Sigmoid colon (tissue), 7 donors: ENCODE data around the gene PLCB1. TPM values are rescaled to one million over a fixed set of nuclear protein-coding genes. Genes with fewer than 3 reads are reported as not detected.

Experiments used
- DNase-seq: peaks from one replicate; pipeline ENCODE4 v3.0.0-alpha.2; 2019
- H3K27ac ChIP-seq, 4 donors: fragments of 200-600 bp; sonication (generic); one replicate each; pipeline ENCODE4 v1.5.1; 2016 to 2019; ENCODE audit warnings: mild to moderate bottlenecking in 1 of 4
- H3K27me3 ChIP-seq, 3 donors: fragments of 200-600 bp; sonication (generic); one replicate each; pipeline ENCODE4 v1.5.1; 2019; ENCODE audit warnings: mild to moderate bottlenecking in 1 of 3
- H3K36me3 ChIP-seq, 4 donors: fragments of 200-600 bp; sonication (generic); one replicate each; pipeline ENCODE4 v1.5.1; 2016 to 2019
- H3K4me1 ChIP-seq, 4 donors: fragments of 200-600 bp; sonication (generic); one replicate each; pipeline ENCODE4 v1.5.1; 2017 to 2019
- H3K4me3 ChIP-seq, 4 donors: fragments of 200-600 bp; sonication (generic); one replicate each; pipeline ENCODE4 v1.5.1; 2017 to 2019; ENCODE audit warnings: mild to moderate bottlenecking in 2 of 4, moderate library complexity in 1 of 4
- H3K9me3 ChIP-seq, 4 donors: fragments of 200-600 bp in 3 of 4; sonication (generic) in 3 of 4; one replicate each; pipeline versions ENCODE4 v1.5.1 to v1.6.1; 2013 to 2019
- CTCF ChIP-seq, 4 experiments: fragments of 450-650 bp in 3 of 4; fragments of 200-600 bp in 1 of 4; IDR thresholded peaks; one replicate each; pipeline ENCODE4 v1.5.1; 2016 to 2019; ENCODE audit warnings: antibody characterized with exemption in 4 of 4, mild to moderate bottlenecking in 3 of 4, moderate library complexity in 2 of 4
- EP300 ChIP-seq, 4 donors: sonication (generic); formaldehyde crosslinking; IDR thresholded peaks; one replicate each; pipeline ENCODE4 v1.6.1; 2017; ENCODE audit warnings: antibody characterized with exemption in 4 of 4
- POLR2A ChIP-seq, 2 donors: fragments of 450-650 bp; IDR thresholded peaks; one replicate each; pipeline ENCODE4 v1.6.1; 2016; ENCODE audit warnings: antibody characterized with exemption in 2 of 2, mild to moderate bottlenecking in 2 of 2, moderate library complexity in 2 of 2
- POLR2AphosphoS5 ChIP-seq, 4 donors: sonication (generic); formaldehyde crosslinking; IDR thresholded peaks; one replicate each; pipeline ENCODE4 v1.6.1; 2017; ENCODE audit warnings: antibody characterized with exemption in 4 of 4
- WGBS, 2 donors: extraction: QIAGEN DNeasy Blood & Tissue Kit; methylation state at CpG; one replicate each; pipeline ENCODE4 v1.1.7; 2013; 5-methylcytosine and 5-hydroxymethylcytosine counted together
- intact Hi-C: fragments of 100-400 bp; cut with DNase I; formaldehyde crosslinking; loops from one replicate; pipeline ENCODE4 v1.15.1; 2023
- polyA plus RNA-seq, 3 donors: library from polyadenylated mRNA; stranded (reverse); fragments of 200-250 nt; gene quantifications; one replicate each; pipeline ENCODE4 v1.2.3, GENCODE V29; 2013
- total RNA-seq, 4 donors: library from RNA; depleted of rRNA; stranded (reverse); fragments of >200 nt; gene quantifications; one replicate each; pipeline ENCODE4 v1.1.0, GENCODE V29; 2016
- donor health status: healthy with polysubstance abuse.
- donor health status: Bipolar disorder and iron deficiency.
- donor health status: healthy.

The PLCB1 gene
- total and polyA plus RNA-seq, 7 donors, result 0.92 to 117 (median 86.7) TPM

GRCh38 chr20:8652396-8652795 lies 520.3 kb downstream of the PLCB1 start:
- 62 to 66% methylated on average over 3 of the region's 3 CpGs for WGBS, 2 donors
- H3K4me1 ChIP-seq, result peaks cover 4 to 32% (median 27%) of the 10 kb centered on the region in 4 donors
- no peaks in the 10 kb centered on the region for H3K27me3 ChIP-seq
- no peaks in the 10 kb centered on the region for H3K9me3 ChIP-seq
- H3K36me3 ChIP-seq, result no peaks in the 10 kb centered on the region
- TF ChIP-seq POLR2A (IDR thresholded peaks at IDR 0.05), result no peak
- TF ChIP-seq POLR2AphosphoS5 (IDR thresholded peaks at IDR 0.05), result no peak
- no peak for TF ChIP-seq EP300 (IDR thresholded peaks at IDR 0.05)
- TF ChIP-seq CTCF (IDR thresholded peaks at IDR 0.05), result no peak
- intact Hi-C loops, result no loop called here
- H3K4me3 ChIP-seq, result no peak overlapping the region
- H3K27ac ChIP-seq, result peak overlapping the region in 1 of 4 donors; percentile 16
- DNase-seq, result no peak

GRCh38 chr20:8654486-8654885 lies 522.4 kb downstream of the PLCB1 start:
- Histone ChIP-seq H3K9me3 (no peaks in the 10 kb centered on the region), H3K36me3 (peaks cover 0 to 6% (median 0%) of the 10 kb centered on the region in 4 donors), H3K4me1 (peaks cover 4 to 20% (median 15%) of the 10 kb centered on the region in 4 donors), H3K4me3 (no peak overlapping the region), H3K27me3 (no peaks in the 10 kb centered on the region), H3K27ac (no peak overlapping the region)
- intact Hi-C loops, result no loop called here
- no peak for TF ChIP-seq POLR2AphosphoS5 (IDR thresholded peaks at IDR 0.05)
- no peak for TF ChIP-seq CTCF (IDR thresholded peaks at IDR 0.05)
- TF ChIP-seq EP300 (IDR thresholded peaks at IDR 0.05), result no peak
- no peak for TF ChIP-seq POLR2A (IDR thresholded peaks at IDR 0.05)
- WGBS, 2 donors, result 59 to 76% methylated on average over 2 of the region's 2 CpGs
- no peak for DNase-seq

- no peaks in the 10 kb centered on the region for H3K27me3 ChIP-seq
- no peak for DNase-seq
- H3K4me3 ChIP-seq, result no peak overlapping the region
- intact Hi-C loops, result no loop called here
- 82 to 92% methylated on average over 1 of the region's 1 CpG for WGBS, 2 donors
- no peak overlapping the region for H3K27ac ChIP-seq
- peaks cover 0 to 11% (median 0%) of the 10 kb centered on the region in 4 donors for H3K36me3 ChIP-seq
- H3K9me3 ChIP-seq, result no peaks in the 10 kb centered on the region
- H3K4me1 ChIP-seq, result peaks cover 4 to 14% (median 12%) of the 10 kb centered on the region in 4 donors
- TF ChIP-seq EP300 (IDR thresholded peaks at IDR 0.05), result no peak
- TF ChIP-seq CTCF (IDR thresholded peaks at IDR 0.05), result no peak
- no peak for TF ChIP-seq POLR2AphosphoS5 (IDR thresholded peaks at IDR 0.05)
- no peak for TF ChIP-seq POLR2A (IDR thresholded peaks at IDR 0.05)
These were observed 524.3 kb downstream of the PLCB1 start for GRCh38 chr20:8656335-8656734.

- Histone ChIP-seq H3K36me3 (peaks cover 0 to 11% (median 0%) of the 10 kb centered on the region in 4 donors), H3K9me3 (no peaks in the 10 kb centered on the region), H3K4me3 (no peak overlapping the region), H3K27me3 (no peaks in the 10 kb centered on the region), H3K4me1 (peaks cover 1 to 5% (median 3%) of the 10 kb centered on the region in 4 donors), H3K27ac (no peak overlapping the region)
- TF ChIP-seq POLR2A (IDR thresholded peaks at IDR 0.05), result no peak
- no peak for TF ChIP-seq POLR2AphosphoS5 (IDR thresholded peaks at IDR 0.05)
- no peak for TF ChIP-seq CTCF (IDR thresholded peaks at IDR 0.05)
- TF ChIP-seq EP300 (IDR thresholded peaks at IDR 0.05), result no peak
- intact Hi-C loops, result no loop called here
- DNase-seq, result no peak
These were observed 525.6 kb downstream of the PLCB1 start for GRCh38 chr20:8657664-8658063.

- 74 to 89% methylated on average over 3 of the region's 3 CpGs for WGBS, 2 donors
- no peaks in the 10 kb centered on the region for H3K9me3 ChIP-seq
- no peak overlapping the region for H3K4me3 ChIP-seq
- peaks cover 0 to 4% (median under 1%) of the 10 kb centered on the region in 4 donors for H3K4me1 ChIP-seq
- no peak overlapping the region for H3K27ac ChIP-seq
- H3K27me3 ChIP-seq, result no peaks in the 10 kb centered on the region
- no peak for DNase-seq
- TF ChIP-seq POLR2A (IDR thresholded peaks at IDR 0.05) (no peak), POLR2AphosphoS5 (IDR thresholded peaks at IDR 0.05) (no peak), EP300 (IDR thresholded peaks at IDR 0.05) (no peak), CTCF (IDR thresholded peaks at IDR 0.05) (no peak)
- intact Hi-C loops, result no loop called here
- H3K36me3 ChIP-seq, result peaks cover 0 to 11% (median 0%) of the 10 kb centered on the region in 4 donors
These were observed 526.0 kb downstream of the PLCB1 start for GRCh38 chr20:8658103-8658502.
